NCI-H2227 (cell line): ENCODE data around the gene GPI.
"Not testable (repeated sequence)": the region's sequence is repeated elsewhere in the genome, so short reads cannot be mapped to it uniquely, and the experiment has no call there.

ENCODE experiments used
- DNase-seq: peaks from one replicate; lab custom pipeline; 2025; ENCODE audit not compliant: unreplicated experiment; lab: John Stamatoyannopoulos, UW

GPI gene

GRCh38 chr19:34364830-34365462, at the start of gene GPI:
Gene GPI, plus strand, starts transcription at chr19:34365196. Its CDS starts 71 bp downstream, at chr19:34365267.
- DNase-seq, result peak; percentile 96

GRCh38 chr19:34316247-34316646, 48.7 kb upstream of the GPI start:
- DNase-seq, result no peak

DNA sequence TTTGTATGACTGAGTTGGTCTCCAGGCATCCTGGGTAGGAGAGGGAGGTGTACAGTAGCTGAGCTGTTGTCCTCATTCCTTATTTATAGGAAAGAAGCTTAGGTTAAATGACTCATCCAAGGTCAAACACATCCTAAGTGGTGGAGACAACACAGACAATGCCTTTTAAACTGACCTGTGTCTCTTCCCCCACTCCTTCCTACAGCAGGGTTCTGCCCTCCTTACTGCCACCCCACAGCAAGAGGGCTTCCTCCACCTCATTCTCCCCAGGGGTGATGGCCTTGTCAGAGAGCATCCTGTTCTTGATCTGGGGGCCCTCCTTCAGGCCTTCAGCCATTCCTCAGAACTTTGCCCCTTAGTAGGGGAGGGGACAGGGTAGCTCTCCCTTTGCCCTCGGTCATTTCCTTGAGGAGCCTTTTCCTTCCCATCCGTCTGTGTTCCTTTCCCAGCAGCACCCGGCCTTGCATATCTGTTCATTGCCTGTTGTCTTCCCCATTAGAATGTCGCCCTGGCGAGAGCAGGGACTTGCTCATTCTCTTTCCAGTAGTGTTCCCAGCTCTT, 48.2 kb upstream of the GPI start:
- DNase-seq, result no peak

- DNase-seq, result no peak
These were observed 47.6 kb upstream of the GPI start for GRCh38 chr19:34317311-34317927.

DNA sequence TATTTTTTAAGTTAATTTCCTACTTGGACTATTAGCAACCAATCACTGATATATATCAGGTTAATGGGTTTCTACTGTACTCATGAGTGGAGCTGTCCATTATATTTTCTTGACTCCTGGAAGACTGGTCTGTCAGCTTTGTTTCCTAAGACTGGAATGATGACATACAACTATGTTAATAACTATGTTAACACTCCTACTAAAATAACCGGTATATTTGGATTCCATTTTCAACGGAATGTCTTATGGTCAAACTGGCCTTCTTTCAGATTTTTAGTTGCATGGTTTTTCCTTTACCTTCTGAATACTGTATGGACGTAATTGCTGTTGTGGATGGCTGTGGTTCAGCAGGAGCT, 45.8 kb upstream of the GPI start:
- no peak for DNase-seq

DNA sequence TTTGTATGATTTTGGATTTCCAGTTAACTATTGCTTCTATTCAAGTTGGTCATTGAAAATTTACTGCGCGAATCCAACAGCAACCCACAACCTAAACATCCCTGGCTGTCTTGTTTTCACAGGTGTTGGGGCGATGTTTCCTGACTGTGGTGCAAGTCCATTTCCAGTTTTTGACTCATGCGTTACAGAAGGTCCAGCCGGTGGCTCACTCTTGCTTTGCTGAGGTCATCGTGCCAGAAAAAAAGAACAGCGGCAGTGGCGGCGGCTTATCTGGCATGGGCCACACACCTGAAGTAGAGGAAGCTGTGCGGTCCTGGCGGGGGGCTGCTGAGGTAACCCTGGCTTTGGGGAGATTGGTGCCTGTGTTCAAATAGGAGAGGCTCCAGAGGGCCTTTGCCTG, 45.2 kb upstream of the GPI start:
- DNase-seq, result no peak

- DNase-seq, result no peak
These were observed 44.7 kb upstream of the GPI start for GRCh38 chr19:34320277-34320676.

DNA sequence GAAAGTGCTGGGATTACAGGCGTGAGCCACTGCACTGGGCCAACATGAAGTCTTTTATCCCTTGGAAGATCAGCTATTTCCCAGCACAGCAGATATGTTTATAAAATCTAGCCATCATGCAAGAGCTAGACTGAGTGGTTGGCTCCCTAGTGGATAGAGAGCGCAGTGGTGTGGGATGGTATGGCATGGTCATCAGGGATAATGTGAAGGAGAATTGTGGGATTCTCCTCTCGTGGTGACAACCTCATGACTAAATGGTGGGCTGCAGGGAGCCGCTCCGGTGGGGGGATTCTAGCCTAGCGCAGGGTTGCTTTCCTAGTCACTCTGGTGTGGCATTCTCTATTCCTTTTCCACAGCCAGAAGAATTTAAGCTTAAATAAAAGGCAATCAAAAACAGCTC, 43.3 kb upstream of the GPI start:
- DNase-seq, result no peak

DNA sequence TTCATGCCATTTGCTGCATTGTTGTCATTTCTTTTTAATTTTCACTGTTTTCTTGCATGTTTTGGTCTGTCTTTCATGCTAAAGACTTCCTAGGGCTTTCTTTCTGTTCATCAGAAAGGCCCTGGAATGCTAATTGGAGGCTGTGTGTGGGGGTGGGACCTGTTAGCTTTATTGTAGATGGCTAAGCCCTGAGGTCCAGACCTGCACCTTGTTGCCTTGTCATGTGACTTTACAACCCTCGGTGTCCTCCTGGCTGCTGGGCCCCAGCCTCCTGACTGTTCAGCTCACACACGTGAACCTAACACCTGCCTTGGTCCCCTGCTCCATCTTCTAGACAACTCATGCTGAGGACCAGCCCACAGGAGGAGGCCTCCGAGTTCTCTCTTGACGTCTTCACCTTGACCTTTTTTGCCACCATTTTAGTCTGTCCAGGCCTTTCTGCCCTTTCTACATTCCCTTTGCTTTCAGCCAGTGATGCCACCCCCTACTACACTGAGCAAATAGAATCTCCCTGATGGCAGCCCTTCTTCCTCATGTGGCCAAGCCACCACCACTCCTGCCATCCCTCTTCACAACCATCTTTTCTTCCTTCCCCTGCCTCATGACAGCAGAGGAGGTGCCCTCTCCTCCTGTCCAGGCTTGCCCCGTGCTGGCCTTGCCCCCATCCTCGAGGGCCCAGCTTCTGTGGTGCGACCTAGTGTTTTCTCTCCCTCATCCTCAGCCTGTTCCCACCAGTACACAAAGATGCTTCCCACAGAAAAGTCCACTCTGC, 41.4 kb upstream of the GPI start:
- no peak for DNase-seq

- no peak for DNase-seq
These were observed 40.7 kb upstream of the GPI start for GRCh38 chr19:34324320-34324719.

DNA sequence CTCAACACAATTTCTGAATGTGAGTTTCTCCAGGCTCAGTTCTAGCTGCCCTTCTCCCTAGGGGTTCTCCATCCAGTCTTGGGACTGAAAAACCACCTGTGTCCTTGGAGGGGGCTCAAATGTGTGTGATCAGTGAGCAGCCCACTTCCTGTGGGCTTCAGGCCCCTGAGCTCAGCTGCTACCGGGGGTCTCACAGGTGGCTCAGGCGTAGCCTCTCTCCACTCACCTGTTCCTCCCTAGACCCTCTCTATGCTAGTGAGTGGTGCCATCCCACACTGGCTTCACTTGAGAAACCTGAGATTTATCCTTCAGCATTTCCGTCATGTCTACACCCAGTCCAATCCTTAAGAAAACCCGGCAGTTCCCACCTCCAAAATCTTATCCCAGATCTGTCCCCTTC, 39.8 kb upstream of the GPI start:
- DNase-seq, result no peak

- no peak for DNase-seq
These were observed 38.8 kb upstream of the GPI start for GRCh38 chr19:34325981-34326787.

DNA sequence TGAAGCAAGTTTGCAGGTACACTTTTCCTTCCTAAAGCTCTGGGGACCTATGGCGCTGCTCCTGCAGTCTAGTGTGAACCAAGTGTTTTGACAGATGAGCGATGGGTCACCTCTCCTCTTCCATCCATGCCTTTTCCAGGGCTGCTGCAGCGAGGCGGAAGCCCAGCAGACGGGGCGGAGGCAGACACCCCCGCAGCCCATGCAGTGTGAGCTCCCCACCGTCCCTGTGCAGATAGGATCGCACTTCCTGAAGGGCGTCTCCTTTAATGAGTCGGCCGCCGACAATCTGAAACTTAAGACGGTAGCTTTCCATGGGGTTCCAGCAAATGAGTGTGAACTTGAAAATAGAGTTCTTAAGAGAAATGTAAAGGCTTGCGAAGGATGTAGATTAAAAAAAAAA, 37.1 kb upstream of the GPI start:
- no peak for DNase-seq

- no peak for DNase-seq
These were observed 36.0 kb upstream of the GPI start for GRCh38 chr19:34328982-34329381.

- no peak for DNase-seq
These were observed 34.9 kb upstream of the GPI start for GRCh38 chr19:34330116-34330515.

- DNase-seq, result not testable (repeated sequence)
These were observed 34.4 kb upstream of the GPI start for GRCh38 chr19:34330596-34330995.

GRCh38 chr19:34331596-34331995, 33.4 kb upstream of the GPI start:
- not testable (repeated sequence) for DNase-seq

DNA sequence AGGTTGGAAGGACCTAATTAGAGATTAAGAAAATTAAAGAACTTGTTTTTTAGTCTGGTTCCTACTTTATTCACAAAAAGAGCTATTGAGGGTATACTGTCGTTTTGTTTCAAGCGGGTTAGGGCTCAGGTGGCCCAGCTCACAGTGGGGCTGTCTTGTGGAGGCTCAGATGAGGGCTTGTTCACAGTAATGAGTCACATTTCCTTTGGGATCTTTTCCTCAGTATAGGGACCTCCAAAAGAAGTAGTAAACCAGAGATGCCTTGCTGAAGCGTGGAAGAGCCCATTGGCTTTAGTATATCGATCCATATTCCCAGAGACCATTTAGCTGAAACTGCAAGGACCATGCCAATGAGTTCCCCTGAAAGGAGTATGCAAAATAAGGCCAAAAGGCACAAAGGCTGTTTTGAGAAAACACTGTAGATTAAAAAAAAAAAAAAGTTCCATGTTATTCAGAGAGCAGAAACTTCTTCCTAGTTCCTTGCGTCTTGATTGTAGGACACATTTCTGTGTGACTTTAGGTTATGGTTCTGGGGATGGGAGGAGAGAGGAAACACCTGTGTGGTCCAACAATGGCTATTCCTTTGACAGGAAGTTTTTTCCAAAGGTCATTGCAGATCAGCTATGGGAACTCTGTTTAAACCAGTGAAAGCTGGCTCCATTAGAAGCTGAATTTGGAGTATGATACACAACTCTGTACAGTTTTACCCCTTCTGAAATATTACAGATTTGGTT, 32.8 kb upstream of the GPI start:
- no peak for DNase-seq

DNA sequence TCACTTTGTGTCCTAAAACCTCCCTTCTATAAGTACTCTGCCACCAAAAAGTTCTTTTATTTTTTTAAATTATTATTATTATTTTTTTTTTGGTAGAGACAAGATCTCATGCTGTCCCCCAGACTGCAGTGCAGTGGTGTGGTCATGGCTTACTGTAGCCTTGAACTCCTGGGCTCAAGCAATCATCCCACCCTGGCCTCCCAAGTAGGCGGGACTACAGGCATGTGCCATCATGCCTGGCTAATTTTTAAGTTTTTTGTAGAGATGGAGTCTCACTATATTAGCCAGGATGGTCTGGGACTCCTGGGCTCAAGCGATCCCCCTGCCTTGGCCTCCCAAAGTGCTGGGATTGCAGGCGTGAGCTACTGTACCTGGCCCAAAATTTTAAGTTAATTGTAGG, 29.1 kb upstream of the GPI start:
- no peak for DNase-seq

- peak; percentile 86 for DNase-seq
These were observed 28.2 kb upstream of the GPI start for GRCh38 chr19:34336781-34337271.
